GM11168 (cell line): ENCODE data around the gene BTD.
"Not testable (repeated sequence)": the region's sequence is repeated elsewhere in the genome, so short reads cannot be mapped to it uniquely, and the experiment has no call there.

ENCODE experiments used
- in situ Hi-C: fragments of 300-500 bp; cut with MboI; formaldehyde crosslinking; loops from one replicate; pipeline ENCODE4 v1.12.0; 2022; ENCODE audit warnings: low sequenced_read_pairs; ENCODE audit not compliant: unreplicated experiment

BTD gene

DNA sequence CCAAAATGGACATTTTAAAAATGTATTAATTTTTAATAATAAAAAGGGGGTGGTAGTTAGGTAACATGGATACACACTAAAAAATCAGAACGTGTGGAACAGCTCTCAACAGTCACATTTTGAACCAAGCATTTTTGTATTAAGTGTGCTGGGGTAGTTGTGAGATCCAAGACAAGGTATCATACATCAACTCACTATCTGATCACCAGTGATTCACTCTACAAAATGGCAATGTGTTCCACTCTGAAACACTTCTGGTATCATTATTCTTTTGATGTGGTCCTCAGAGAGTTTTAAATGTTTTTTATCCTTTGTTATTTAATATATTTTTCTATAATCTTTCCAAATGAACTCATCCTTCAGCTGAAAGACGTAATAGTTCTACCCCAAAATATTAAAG, 5.6 kb upstream of the BTD start:
- in situ Hi-C loops = no loop called here

DNA sequence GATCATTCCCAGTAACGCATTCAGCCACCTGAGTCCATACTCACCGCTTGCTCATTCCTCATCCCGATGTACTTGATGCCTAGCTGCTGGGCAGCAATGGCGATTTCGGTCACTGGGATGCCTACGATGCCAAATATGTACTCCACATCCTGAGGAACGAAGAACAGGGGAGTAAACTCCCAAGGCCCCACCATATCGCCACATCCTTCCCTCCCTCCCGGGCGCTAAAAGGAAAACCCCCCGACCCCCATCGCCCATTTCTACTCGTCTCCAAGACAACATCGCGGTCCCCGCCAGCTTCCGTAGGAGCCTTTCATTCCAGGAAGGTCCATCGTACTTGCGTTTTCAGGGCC, 523 bp upstream of the BTD start:
- in situ Hi-C loops = no loop called here

DNA sequence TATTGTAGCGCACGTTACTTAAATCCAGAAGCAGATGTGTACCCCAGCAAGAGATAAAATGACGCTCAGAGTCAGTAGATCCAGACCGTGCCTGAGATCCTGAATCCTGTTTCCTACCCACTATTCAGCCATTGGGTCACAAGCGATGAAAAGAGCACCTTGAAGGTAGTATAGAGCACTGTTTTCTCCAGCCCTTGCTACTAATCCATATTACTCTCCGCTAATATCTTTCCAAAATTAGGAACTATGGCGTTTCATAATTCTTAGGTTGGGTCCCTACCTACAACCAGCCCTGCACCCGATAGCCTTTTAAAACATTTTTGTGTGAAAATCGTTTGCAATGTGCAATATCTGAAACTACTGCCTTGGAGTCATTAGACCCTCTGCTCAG, 596 bp downstream of the BTD start:
- in situ Hi-C loops = no loop called here

DNA sequence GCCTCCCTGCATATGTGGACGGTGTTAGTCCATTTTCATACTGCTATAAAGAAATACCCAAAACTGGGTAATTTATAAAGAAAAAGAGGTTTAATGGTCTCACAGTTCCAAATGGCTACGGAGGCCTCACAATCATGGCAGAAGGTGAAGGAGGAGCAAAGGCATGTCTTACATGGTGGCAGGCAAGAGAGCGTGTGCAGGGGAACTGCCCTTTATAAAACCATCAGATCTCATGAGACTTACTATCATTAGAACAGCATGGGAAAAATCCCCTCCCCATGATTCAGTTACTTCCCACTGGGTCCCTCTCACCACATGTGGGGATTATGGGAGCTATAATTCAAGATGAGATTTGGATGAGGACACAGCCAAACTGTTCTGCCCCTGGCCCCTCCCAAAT, 1.3 kb downstream of the BTD start:
- in situ Hi-C loops = not testable (repeated sequence)

DNA sequence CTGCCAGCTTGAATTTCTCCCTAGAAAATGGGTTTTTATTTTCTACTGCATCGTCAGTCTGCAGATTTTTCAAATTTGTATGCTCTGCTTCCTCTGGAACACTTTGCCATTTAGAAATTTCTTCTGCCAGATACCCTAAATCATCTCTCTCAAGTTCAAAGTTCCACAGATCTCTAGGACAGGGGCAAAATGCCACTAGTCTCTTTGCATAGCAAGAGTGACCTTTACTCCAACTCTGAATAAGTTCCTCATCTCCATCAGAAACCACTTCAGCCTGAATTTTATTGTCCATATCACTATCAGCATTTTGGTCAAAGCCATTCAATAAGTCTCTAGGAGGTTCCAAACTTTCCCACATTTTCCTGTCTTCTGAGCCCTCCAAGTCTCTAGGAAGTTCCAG, 3.0 kb downstream of the BTD start:
- in situ Hi-C loops = not testable (repeated sequence)

DNA sequence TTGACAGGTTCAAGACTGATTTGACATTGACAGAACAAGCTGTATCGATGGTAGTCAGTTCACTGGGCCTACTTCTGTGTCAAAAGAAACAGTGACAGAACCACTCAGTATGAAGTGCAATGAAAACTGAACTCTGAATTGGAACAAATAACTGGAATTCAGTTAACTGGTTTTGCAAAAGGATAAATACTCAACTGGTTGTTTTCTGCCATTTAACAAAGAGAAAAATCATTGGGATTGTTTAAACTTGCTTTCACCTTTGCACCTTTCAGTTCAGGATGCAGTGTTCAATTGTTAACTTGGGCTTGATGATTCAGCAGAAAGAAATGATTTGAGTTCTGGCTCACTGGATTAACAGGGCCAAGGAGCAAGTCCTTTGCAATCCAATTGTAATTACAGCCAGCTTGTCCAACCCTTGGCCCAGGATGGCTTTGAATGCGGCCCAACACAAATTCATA, 4.9 kb downstream of the BTD start:
- in situ Hi-C loops = no loop called here

DNA sequence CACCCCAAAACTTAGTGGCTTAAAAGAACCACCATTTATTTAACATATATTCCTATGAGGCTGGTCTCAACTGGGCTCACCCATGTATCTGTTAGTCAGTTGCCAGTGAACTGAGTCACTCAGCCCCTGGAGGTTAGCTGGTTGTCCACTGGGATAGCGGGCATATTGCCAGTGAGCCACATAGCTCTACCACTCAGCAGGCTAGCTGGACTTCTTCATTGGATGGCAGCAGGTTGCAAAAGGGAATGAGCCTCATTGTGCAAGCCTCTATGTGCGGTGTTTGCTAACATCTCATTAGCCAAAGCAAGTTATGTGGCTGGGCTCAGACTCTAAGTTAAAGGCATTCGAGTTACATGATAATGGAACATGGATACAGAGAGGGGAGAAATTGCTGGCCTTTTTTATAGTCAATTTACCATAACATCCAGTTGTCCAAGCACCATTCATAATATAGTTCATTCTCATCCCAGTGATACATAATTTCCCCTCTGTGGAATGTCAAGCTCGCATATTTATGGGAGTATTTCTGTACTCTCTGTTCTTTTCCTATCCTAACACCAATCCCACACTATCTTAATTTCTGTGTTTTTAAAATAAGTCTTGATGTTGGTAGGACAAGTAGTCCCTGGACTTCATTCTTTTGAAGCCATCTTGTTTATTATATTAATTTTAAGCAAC, 8.7 kb downstream of the BTD start:
- in situ Hi-C loops = no loop called here

DNA sequence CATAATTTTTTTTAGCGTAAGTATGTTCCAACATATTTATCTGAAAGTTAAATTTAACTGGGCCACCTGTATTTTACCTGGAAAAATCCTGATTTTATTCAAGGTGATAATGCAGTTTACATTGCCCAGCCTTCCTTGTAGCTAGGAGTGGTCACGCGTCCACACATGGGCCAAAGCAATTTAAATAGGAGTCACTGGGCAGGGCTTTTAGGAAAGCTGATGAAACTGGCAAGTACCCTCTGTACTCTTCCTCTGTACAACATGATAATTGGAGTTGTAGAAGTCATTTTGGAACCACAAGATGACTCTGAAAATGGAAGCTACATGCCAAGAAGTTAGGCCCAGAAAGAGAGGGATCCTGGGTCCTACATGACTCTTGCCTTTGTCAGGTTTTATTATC, 9.5 kb downstream of the BTD start:
- in situ Hi-C loops = no loop called here

DNA sequence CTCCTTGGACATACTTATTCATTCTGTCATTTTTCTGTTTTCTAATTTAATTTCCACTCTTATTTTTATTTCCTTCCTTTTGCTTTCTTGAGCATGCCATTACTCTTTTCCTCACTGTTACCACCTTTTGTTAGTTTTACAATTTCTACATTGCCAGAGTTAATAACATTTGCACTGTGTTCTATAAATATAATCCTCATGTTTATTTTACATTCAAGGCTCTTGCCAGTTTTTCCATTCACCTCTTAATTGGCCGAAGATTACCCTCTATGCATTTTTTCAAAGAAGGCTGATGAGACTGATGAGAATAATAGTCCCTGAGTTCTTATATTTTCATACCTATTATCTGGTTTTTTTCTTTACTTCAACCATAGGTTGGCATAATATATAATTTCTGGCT, 10.5 kb downstream of the BTD start:
- in situ Hi-C loops = no loop called here

DNA sequence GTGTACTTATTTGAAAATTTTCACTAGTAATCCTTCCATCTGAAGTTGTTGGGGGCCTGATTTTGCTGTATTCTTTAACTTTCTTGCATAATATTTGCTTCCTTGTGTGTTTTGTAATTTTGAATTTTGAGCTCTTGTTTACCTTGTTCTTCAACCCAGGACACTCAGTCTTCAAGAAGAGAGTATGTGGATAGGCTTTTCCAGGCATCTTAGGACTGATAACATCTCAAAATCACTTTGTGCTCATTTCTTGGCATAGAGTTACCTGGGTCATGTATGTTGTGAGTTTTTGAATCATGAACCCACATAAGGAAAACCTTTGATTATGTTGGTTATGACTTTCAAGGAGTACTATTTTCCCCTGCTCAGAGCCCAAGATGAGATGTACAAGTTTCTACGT, 13.4 kb downstream of the BTD start:
- in situ Hi-C loops = no loop called here

DNA sequence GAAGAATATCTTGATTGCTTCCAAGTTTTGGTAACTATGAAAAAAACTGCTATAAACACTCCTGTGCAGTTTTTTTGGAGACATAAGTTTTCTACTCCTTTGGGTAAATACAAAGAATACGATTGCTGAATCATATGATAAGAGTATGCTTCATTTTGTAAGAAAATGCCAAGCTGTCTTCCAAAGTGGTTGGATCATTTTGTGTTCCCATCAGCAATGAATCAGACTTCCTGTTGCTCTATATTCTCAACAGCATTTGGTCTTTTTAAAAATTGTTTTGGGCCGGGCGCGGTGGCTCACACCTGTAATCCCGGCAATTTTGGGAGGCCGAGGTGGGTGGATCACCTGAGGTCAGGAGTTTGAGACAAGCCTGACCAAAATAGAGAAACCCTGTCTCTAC, 14.5 kb downstream of the BTD start:
- in situ Hi-C loops = no loop called here

DNA sequence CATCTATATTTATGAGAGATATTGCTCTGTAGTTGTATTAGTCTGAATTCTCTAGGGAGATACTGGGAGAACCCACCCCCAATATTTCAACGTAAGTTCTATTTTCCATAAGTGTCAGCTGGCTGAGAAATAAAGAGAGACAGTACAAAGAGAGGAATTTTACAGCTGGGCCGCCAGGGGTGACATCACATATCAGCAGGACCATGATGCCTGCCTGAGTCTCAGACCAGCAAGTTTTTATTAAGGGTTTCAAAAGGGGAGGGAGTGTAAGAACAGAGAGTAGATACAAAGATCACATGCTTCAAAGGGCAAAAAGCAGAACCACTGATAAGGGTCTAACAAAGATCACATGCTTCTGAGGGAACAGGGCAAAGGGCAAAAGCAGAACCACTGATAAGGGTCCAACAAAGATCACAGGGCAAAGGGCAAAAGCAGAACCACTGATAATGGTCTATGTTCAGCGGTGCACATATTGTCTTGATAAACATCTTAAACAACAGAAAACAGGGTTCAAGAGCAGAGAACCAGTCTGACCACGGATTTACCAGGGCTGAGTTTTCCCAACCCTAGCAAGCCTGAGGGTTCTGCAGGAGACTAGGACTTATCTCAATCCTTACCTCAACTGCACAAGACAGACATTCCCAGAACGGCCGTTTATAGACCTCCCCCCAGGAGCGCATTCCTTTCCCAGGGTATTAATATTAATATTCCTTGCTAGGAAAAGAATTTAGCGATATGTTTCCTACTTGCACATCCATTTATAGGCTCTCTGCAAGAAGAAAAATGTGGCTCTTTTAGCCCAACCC, 18.3 kb downstream of the BTD start:
- in situ Hi-C loops = not testable (repeated sequence)

DNA sequence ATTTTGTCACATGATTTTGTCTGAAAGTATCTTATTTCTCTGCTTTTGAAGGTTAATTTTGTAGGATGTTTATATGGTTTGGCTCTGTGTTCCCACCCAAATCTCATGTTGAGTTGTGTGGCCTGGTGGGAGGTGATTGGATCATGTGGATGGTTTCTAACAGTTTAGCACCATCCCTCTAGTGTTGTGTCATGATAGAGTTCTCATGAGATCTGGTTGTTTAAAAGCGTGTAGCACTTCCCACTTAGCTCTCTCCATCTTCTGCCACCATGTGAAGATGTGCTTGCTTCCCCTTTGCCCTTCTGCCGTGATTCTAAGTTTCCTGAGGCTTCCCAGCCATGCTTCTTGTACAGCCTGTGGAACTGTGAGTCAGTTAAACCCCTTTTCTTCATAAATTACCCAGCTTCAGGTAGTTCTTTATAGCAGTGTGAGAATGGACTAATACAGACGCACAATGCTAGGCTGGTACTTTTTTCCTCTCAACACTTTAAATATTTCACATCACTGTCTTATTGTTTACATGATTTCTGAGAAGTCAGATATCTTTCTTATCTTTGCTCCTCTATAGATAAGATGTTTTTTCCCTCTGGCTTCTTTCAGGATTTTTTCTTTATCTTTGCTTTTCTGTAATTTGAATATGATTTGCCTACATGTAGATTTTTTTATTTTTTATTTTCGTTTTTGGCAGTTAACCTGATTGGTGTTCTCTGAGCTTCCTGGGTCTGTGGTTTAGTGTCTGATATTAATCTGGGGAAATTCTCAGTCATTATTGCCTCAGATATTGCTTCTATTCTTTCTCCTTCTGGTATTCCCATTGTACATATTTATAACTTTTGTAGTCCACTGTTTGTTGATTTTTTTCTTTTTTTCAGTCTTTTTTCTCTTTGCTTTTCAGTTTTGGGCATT, 22.2 kb downstream of the BTD start:
- in situ Hi-C loops = no loop called here

DNA sequence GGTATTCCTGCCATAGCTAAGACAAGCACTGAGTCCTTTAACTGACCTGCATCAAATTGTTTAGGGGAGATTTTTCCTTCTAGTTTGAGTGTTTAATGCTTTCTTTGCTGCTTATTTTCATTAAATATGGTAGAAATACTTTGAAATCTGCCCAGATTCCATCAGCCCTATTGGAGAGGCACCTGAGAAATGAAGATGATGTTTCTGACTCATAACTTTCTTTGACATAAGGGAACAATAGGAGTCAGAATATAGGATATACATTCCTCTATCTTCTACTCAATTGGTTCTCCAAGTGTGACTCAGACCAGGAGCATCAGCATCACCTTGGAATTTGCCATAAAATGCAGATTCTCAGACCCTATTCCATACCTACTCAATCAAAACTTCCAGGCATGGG, 27.4 kb downstream of the BTD start:
- in situ Hi-C loops = no loop called here

DNA sequence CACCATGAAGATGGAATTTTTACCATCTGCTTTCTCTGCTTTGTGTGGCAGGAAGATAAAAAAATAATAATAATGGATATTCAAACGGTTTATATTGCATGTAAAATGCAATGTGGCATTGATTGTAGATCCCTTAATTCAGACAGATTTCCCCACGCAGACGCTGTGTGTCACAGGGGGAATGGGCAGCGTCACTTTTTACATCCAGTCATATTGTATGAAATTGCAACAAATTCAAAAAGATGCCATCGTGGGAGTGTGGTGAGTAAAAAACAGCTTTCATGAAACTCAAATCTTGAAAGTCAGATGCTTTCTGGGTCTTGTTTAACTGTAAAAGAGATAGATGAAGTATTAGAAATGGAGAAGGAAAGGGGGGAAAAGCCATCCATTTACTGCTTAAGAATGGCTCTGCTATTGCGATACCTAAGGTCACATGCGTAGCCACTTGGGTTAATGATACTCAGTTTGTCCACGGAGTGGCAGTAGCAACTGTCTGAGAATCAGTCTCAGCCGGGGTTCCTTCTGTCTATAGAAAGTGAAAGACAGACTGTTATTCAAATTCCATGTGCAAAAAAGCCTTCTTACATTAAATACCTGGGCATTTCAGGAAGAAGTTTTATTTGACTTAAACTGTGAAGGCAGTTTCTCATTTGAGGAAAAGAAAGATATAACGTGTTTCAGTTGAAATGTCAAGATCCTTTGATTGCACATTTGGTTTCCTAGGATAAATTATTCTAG, 28.5 kb downstream of the BTD start:
- in situ Hi-C loops = loop anchor here (10.0 kb wide), 1 partner anchor 175 kb away; no protein-coding TSS in a partner anchor

DNA sequence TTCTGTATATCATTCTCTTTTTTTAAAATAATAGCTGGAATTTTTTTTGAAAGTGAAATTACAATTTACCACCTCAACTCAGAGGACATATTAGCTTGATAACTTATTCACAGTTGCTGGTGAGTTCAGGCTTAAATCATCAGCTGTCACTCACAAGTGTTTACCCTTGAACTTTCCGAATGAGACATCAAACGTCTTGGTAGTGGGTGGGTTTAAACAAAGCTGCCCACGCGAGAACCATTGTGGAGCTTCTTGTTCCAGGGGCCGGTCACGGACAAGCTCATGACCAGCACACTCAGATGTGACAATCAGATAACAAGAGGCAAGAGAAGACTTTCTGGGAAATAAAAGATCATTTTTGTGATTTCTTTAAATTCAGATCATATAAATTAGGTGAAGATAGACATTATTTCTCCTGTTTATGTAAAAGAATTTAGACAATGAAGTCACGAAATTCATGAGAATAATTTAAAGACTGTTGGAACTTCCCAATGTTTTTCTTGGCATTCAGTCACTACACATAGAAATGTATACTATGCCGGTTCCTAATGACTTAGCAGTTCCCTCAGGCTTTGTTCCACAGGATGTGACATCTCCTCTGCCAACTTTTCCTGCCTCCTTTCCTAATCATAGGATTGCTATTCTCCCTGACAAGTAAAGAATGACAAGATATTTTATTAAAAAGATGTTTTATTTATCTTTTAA, 29.3 kb downstream of the BTD start:
- in situ Hi-C loops = loop anchor here (10.0 kb wide), 1 partner anchor 174 kb away; no protein-coding TSS in a partner anchor

DNA sequence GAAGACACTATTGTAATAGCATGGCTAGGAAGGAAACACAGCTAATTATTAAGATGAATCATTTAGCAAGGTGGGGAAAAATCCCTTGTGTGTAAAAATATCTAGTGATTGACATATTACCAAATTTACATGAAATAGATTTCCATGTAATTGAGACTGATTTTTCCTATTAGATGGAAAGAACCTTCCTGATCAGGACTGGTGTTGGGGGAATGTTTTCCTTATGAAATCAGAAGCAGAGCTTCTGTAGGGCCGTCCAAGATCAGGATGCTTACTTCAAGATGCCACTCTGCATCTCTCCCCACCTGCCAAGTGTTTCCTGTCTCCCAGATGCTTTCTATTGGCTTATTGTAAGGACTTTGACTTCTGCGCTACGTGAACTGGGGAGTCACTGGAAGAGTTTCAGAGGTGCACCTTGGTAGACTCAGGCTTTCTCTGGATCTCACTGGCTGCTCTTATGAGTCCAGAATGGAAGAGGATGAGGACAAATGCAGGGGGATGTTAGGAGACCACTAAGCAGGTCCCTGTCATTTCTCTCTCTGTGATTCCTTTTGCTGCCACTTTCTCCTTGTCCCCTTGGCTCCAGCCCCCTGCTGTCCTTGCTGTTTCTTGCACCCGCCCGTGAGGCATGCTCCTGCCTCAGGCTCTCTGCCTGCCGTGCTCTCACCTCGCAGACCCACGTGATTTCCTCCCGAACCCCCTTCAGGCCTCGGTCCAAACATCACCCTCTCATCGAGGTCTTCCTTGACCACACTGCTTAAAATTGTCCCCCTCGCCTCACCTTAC, 30.1 kb downstream of the BTD start:
- in situ Hi-C loops = loop anchor here (10.0 kb wide), 1 partner anchor 173 kb away; no protein-coding TSS in a partner anchor

DNA sequence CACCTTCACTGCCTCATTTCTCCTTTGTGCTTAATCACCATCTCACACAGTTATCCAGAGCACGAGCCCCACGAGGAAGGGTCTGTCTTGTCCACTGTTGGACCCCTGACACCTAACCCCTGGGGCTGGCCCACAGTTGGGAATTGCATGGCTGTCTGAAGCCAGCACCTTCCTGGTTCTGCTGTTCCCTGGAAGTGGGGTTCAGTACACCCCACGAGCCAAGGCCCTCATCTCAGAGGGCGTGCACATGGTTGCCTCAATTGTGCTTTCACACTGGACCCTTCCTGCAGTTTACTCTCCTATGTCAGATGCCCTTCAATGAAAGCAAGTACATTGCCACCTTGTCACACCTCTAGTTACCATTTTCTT, 30.7 kb downstream of the BTD start:
- in situ Hi-C loops = loop anchor here (10.0 kb wide), 1 partner anchor 173 kb away; no protein-coding TSS in a partner anchor

DNA sequence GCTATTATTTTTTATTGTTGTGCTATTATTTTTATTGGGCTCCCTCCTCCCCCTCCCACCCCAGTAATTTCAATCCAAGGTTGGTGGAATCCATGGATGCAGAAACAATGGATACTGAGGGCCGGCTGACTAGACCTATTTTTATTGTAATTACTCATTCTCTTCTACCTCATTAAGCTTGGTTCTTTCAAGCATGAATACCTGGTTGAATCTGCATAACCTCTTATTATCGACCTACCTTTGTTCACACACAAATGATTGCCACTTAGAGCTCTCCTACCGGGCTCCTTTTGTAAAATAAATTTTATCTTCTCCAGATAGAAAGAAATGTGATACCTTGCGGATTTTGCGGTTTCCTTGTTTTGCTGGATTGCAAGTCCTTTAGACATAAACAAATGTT, 31.6 kb downstream of the BTD start:
- in situ Hi-C loops = loop anchor here (10.0 kb wide), 1 partner anchor 172 kb away; no protein-coding TSS in a partner anchor
